GM10847 (cell line): ENCODE data around the gene HLA-DQA1.

Source experiments
- POLR2A ChIP-seq: IDR thresholded peaks from 2 replicates; pipeline ENCODE4 v1.6.1; 2011; ENCODE audit not compliant: insufficient read length; ENCODE audit errors: extremely low read depth

Gene HLA-DQA1

DNA sequence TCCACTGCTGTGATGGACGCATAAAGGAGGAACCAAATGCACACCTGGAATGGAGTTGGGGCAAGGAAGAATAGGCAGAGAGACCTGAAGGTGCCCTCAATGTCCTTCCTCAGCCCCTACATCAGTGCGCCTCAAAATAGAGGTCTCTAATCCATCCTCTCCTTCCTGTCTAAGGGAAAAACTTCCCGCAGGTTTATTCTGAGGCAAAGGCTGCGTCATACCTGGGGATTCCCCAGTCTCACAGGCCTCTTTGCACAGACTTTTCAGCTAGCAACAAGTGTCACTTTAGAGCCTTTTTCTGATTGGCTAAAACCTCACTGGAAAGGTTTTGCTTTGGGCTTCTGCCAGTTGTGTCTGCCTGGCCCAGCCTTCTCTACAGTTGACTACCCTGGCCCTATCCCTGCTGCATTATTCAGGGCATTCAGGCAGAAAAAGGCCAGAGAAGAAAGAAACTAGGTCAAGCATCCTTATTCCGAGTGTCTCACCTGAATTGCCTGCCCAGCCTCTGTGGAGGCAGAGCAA is 31.1 kb downstream of the HLA-DQA1 start:
- no peak for TF ChIP-seq POLR2A

- no peak for TF ChIP-seq POLR2A
Observed at GRCh38 chr6:32669240-32669639, 32.0 kb downstream of the HLA-DQA1 start.

- no peak for TF ChIP-seq POLR2A
Observed at GRCh38 chr6:32669893-32670292, 32.7 kb downstream of the HLA-DQA1 start.

- TF ChIP-seq POLR2A: no peak
Observed at GRCh38 chr6:32679492-32679891, 42.3 kb downstream of the HLA-DQA1 start.

DNA sequence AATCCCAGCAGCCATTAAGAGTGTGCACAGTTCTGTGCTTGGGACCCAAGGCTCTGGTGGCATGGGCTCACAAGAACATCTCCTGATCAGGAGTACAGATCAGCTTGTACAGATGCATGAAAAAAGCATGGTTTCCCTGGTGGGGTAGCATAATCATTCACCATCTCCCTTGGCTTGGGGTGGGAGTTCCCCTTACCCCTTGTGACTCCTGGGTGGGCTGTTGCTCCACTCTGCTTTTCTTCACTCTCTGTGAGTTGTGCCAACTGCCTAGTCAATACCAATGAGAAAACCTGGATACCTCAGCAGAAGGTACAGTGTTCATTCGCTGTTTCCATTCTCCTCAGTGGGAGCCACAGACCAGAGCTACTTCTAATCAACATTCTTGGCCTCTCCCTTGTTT is 42.8 kb downstream of the HLA-DQA1 start:
- TF ChIP-seq POLR2A: no peak

GRCh38 chr6:32684246-32684645 is 47.0 kb downstream of the HLA-DQA1 start:
- TF ChIP-seq POLR2A: no peak

DNA sequence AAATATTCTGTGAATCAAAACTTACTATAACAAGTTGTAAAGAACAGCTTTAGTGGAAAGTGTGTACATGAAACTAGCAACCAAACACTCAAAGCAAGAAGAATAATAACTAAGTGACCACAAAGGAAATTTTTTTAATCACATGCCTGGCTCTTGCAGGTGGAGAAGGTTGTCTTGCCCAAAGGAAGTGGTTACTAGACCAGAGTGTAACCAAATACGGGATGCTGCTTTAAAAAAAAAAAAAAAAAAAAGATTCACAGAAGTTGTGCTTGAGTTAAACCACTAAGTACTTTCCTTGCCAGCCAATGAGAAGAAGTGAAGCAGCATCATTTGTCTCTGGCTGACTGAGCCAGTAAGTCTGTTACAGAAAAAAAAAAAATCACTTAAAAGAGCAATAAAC is 48.4 kb downstream of the HLA-DQA1 start:
- no peak for TF ChIP-seq POLR2A

DNA sequence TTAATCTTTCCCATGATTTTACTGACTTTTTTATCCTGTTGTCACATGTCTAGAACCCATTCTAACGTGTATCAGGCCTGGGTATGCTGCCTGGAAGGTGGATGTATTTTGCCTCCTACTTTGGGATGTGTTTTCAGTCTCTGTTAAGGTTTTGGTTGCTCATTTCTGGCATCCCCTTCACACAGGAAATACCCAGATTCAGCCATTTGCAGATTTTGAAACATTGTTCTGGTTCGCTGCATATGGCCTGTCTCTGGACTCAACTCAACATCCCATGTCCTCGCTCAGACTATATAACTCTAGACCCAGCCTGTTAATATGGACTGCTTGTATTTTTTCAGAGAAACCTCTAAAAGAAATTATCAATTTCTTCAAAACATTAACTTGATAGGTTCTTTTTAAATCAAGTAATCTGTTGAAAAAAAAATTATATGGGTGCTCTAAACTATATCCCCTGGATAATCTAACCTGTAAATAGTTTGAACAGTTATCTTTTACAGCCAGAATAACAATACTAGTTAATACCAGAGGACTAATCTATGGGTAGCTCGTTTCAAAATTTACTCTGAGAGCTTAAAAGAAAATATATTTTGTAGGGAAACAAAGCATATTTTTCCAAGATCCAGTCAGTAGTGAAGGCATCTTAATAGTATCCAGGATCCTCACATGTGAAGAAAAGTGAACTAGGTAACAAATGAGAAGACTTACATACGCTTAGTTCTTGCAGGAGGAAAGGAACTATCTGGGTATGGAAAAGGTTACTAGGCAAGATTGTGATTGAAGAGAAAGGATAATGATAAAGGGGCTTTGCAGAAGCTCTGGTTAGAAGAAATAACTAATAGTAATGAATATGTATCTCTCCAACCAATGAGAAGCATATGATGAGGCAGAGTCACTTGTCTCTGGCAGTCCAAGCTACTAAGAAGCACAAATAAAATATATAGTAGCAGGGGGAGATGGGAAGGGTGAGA is 52.6 kb downstream of the HLA-DQA1 start:
- no peak for TF ChIP-seq POLR2A

GRCh38 chr6:32692019-32692418 is 54.8 kb downstream of the HLA-DQA1 start:
- TF ChIP-seq POLR2A: no peak
